HCT116 (cell line): ENCODE data around the gene RPTOR. TPM values are rescaled to one million over a fixed set of nuclear protein-coding genes. Genes with fewer than 3 reads are reported as not detected.

Experiments used
- ATAC-seq: fragments of 200-7000 bp; cut with Tn5 transposase; 2 replicates; pipeline ENCODE4 v1.9.1; 2020; ENCODE audit warnings: mild to moderate bottlenecking, moderate library complexity
- BruUV-seq: library from RNA; stranded (reverse); fragments of 400-500 nt; replicated peaks from 2 replicates; lab custom pipeline; 2021; lab: Mats Ljungman, UMichigan
- CTCF ChIA-PET: fragments of 300-600 bp; sonication (Branson Sonifier 250); formaldehyde crosslinking; loops from one replicate; lab custom pipeline; 2021; ENCODE audit warnings: antibody characterized with exemption; lab: Charles Lee
- POLR2A ChIA-PET: fragments of 300-600, 350-600 bp; sonication (Branson Sonifier 250); formaldehyde crosslinking; loops from one replicate; lab custom pipeline; 2021; ENCODE audit warnings: antibody characterized with exemption; lab: Charles Lee
- RAD21 ChIA-PET, 2 experiments: fragments of 300-600 bp; sonication (Branson Sonifier 250); formaldehyde crosslinking; loops; one replicate each; lab custom pipeline; 2023; ENCODE audit warnings: low total read pairs in 2 of 2; ENCODE audit not compliant: uncharacterized antibody in 2 of 2, unreplicated experiment in 2 of 2, low non-redundant PET in 1 of 2; lab: Charles Lee
- DNase-seq: peaks from one replicate; pipeline ENCODE4 v3.0.0-alpha.2; 2010; ENCODE audit warnings: low read depth, low spot score
- H2AFZ ChIP-seq: fragments of 200-600 bp; shearing (Covaris generic), sonication (generic); 2 replicates; pipeline ENCODE4 v1.6.1; 2017; ENCODE audit warnings: low read depth, mixed run types, mixed read lengths, antibody characterized with exemption, low read length; ENCODE audit not compliant: poor library complexity, severe bottlenecking
- H3K27ac ChIP-seq: 2 replicates; pipeline ENCODE4 v1.5.1; 2012; ENCODE audit warnings: low read depth, low read length
- H3K27me3 ChIP-seq: fragments of 200-600 bp; sonication (generic); 2 replicates; pipeline ENCODE4 v1.6.1; 2016; ENCODE audit warnings: mixed run types, low read length, mixed read lengths; ENCODE audit not compliant: insufficient read depth
- H3K36me3 ChIP-seq, 2 experiments: fragments of 200-500 bp in 1 of 2; fragments of 200-600 bp in 1 of 2; sonication (Bioruptor generic) in 1 of 2; sonication (generic) in 1 of 2; 2 replicates each; pipeline versions ENCODE4 v1.5.1 to v1.6.1; 2014 to 2016; ENCODE audit warnings: low read length in 2 of 2, inconsistent platforms in 1 of 2, mixed read lengths in 1 of 2, mixed run types in 1 of 2; ENCODE audit not compliant: insufficient read depth in 2 of 2, control insufficient read depth in 1 of 2
- H3K4me1 ChIP-seq, 2 experiments: fragments of 200-600 bp in 1 of 2; sonication (generic) in 1 of 2; 2 replicates each; pipeline versions ENCODE4 v1.5.1 to v1.6.1; 2012 to 2017; ENCODE audit warnings: low read length in 2 of 2, inconsistent platforms in 1 of 2, mild to moderate bottlenecking in 1 of 2, mixed read lengths in 1 of 2, mixed run types in 1 of 2, moderate library complexity in 1 of 2; ENCODE audit not compliant: insufficient read depth in 2 of 2, control insufficient read depth in 1 of 2
- H3K4me2 ChIP-seq: fragments of 200-600 bp; sonication (generic); 2 replicates; pipeline ENCODE4 v1.6.1; 2017; ENCODE audit warnings: mixed run types, low read length, mixed read lengths
- H3K4me3 ChIP-seq, 2 experiments: fragments of 200-600 bp in 1 of 2; sonication (generic) in 1 of 2; replicated peaks in 1 of 2; 2 replicates each; pipeline ENCODE4 v1.5.1; 2011 to 2016; ENCODE audit warnings: low read length in 2 of 2, control low read depth in 1 of 2, low read depth in 1 of 2, mild to moderate bottlenecking in 1 of 2, mixed read lengths in 1 of 2, mixed run types in 1 of 2
- H3K79me2 ChIP-seq: fragments of 200-600 bp; sonication (generic); 2 replicates; pipeline ENCODE4 v1.6.1; 2017; ENCODE audit warnings: mild to moderate bottlenecking, mixed run types, low read length, moderate library complexity, mixed read lengths; ENCODE audit not compliant: insufficient read depth
- H3K9ac ChIP-seq: fragments of 200-600 bp; sonication (generic); 2 replicates; pipeline ENCODE4 v1.6.1; 2016; ENCODE audit warnings: low read length, mixed read lengths
- H3K9me2 ChIP-seq: fragments of 200-600 bp; sonication (generic), shearing (Covaris generic); 2 replicates; pipeline ENCODE4 v1.6.1; 2017; ENCODE audit warnings: mixed run types, mild to moderate bottlenecking, moderate library complexity; ENCODE audit not compliant: insufficient read depth
- H3K9me3 ChIP-seq, 2 experiments: fragments of 200-500 bp in 1 of 2; fragments of 200-600 bp in 1 of 2; sonication (Bioruptor generic) in 1 of 2; sonication (generic) in 1 of 2; 2 replicates each; pipeline ENCODE4 v1.6.1; 2014 to 2017; ENCODE audit warnings: low read length in 2 of 2, mixed read lengths in 2 of 2, inconsistent platforms in 1 of 2, low read depth in 1 of 2, mild to moderate bottlenecking in 1 of 2, mixed run types in 1 of 2, moderate library complexity in 1 of 2; ENCODE audit not compliant: control insufficient read depth in 1 of 2, insufficient read depth in 1 of 2
- H4K20me1 ChIP-seq: fragments of 200-600 bp; sonication (generic), shearing (Covaris generic); 2 replicates; pipeline ENCODE4 v1.6.1; 2017; ENCODE audit warnings: mixed run types, mild to moderate bottlenecking, moderate library complexity; ENCODE audit not compliant: insufficient read depth
- CBX3 ChIP-seq: IDR thresholded peaks from 2 replicates; pipeline ENCODE4 v1.6.1; 2012; ENCODE audit warnings: low read depth
- CTCF ChIP-seq, 3 experiments: fragments of 200-600 bp in 1 of 3; sonication (generic) in 1 of 3; IDR thresholded peaks in 2 of 3; conservative IDR thresholded peaks in 1 of 3; 2 replicates each; pipeline ENCODE4 v1.5.1; 2012 to 2017; ENCODE audit warnings: low read depth in 2 of 3, low read length in 2 of 3, antibody characterized with exemption in 1 of 3, borderline replicate concordance in 1 of 3, control low read depth in 1 of 3, mild to moderate bottlenecking in 1 of 3, mixed read lengths in 1 of 3, mixed run types in 1 of 3, moderate library complexity in 1 of 3; ENCODE audit not compliant: insufficient read depth in 1 of 3
- ELF1 ChIP-seq: IDR thresholded peaks from 2 replicates; pipeline ENCODE4 v1.6.1; 2012; ENCODE audit warnings: low read depth, borderline replicate concordance
- JUND ChIP-seq: IDR thresholded peaks from 2 replicates; pipeline ENCODE4 v1.6.1; 2012
- POLR2AphosphoS5 ChIP-seq: IDR thresholded peaks from 2 replicates; pipeline ENCODE4 v1.6.1; 2011; ENCODE audit warnings: mild to moderate bottlenecking, low read depth, low read length, moderate library complexity
- SIN3A ChIP-seq: IDR thresholded peaks from 2 replicates; pipeline ENCODE4 v1.6.1; 2012; ENCODE audit warnings: low read depth
- SP1 ChIP-seq: IDR thresholded peaks from 2 replicates; pipeline ENCODE4 v1.6.1; 2012; ENCODE audit warnings: low read depth
- TCF7L2 ChIP-seq: IDR thresholded peaks from 2 replicates; pipeline ENCODE4 v1.7.0; 2011; ENCODE audit warnings: borderline replicate concordance, inconsistent platforms; ENCODE audit not compliant: insufficient read depth, insufficient read length; ENCODE audit errors: extremely low read depth
- YY1 ChIP-seq: IDR thresholded peaks from 2 replicates; pipeline ENCODE4 v1.6.1; 2011; ENCODE audit warnings: low read length, low read depth, moderate library complexity, mild to moderate bottlenecking; ENCODE audit not compliant: insufficient replicate concordance; ENCODE audit errors: extremely low read depth
- intact Hi-C: fragments of 100-400 bp; cut with micrococcal nuclease; formaldehyde crosslinking; loops from 2 replicates; pipeline ENCODE4 v1.10.0; 2022
- total RNA-seq: library from RNA; stranded (reverse); gene quantifications from one replicate; pipeline ENCODE4 v1.2.1, GENCODE V29; 2021; ENCODE audit not compliant: unreplicated experiment
- TF ChIP-seq, protein P1 (sequence below): IDR thresholded peaks from 2 replicates; pipeline ENCODE4 v1.6.1; 2011; ENCODE audit warnings: mild to moderate bottlenecking, low read length, moderate library complexity; ENCODE audit not compliant: insufficient replicate concordance; ENCODE audit errors: extremely low read depth
- TF ChIP-seq, protein P2 (sequence below): IDR thresholded peaks from 2 replicates; pipeline ENCODE4 v1.6.1; 2012

The RPTOR gene
- total RNA-seq, 1 experiment from 2014 or later: 69.5 TPM

GRCh38 chr17:80785477-80786178 lies 241.0 kb downstream of the RPTOR start:
- no peak overlapping the region for H3K4me3 ChIP-seq
- POLR2A ChIA-PET: no interaction called here

GRCh38 chr17:80786470-80786869 lies 241.8 kb downstream of the RPTOR start:
- RAD21 ChIA-PET: no interaction called here
- Histone ChIP-seq H3K36me3 (no peaks in the 10 kb centered on the region; a peak in 1 of 4 replicates), H3K4me2 (no peak overlapping the region), H3K4me1 (peaks cover 45 to 59% of the 10 kb centered on the region in 2 experiments), H3K79me2 (peaks cover 14% of the 10 kb centered on the region; the same call in 1 of the 2 replicates), H3K4me3 (no peak overlapping the region), H3K27me3 (no peaks in the 10 kb centered on the region), H3K9ac (no peak overlapping the region), H4K20me1 (no peaks in the 10 kb centered on the region), H3K27ac (no peak overlapping the region), H3K9me3 (peaks cover 0 to 8% of the 10 kb centered on the region in 2 experiments; a peak in 1 of 4 replicates), H2AFZ (no peak overlapping the region), H3K9me2 (no peaks in the 10 kb centered on the region)
- ATAC-seq: no peak
- intact Hi-C loops: no loop called here
- CTCF ChIA-PET: no interaction called here
- POLR2A ChIA-PET: no interaction called here
- no TSS peak for BruUV-seq
- TF ChIP-seq, protein P1, sequence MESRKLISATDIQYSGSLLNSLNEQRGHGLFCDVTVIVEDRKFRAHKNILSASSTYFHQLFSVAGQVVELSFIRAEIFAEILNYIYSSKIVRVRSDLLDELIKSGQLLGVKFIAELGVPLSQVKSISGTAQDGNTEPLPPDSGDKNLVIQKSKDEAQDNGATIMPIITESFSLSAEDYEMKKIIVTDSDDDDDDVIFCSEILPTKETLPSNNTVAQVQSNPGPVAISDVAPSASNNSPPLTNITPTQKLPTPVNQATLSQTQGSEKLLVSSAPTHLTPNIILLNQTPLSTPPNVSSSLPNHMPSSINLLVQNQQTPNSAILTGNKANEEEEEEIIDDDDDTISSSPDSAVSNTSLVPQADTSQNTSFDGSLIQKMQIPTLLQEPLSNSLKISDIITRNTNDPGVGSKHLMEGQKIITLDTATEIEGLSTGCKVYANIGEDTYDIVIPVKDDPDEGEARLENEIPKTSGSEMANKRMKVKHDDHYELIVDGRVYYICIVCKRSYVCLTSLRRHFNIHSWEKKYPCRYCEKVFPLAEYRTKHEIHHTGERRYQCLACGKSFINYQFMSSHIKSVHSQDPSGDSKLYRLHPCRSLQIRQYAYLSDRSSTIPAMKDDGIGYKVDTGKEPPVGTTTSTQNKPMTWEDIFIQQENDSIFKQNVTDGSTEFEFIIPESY: no peak
- TF ChIP-seq CBX3 (no peak), TCF7L2 (no peak), CTCF (IDR thresholded peaks at IDR 0.05 in 2 of 3, conservative IDR thresholded peaks at IDR 0.05 in 1 of 3; ENCODE audit: borderline replicate concordance in 1 of 3, insufficient read depth in 1 of 3, low read depth in 2 of 3, low read length in 2 of 3) (no peak), POLR2AphosphoS5 (no peak), SIN3A (no peak), ELF1 (no peak)
- TF ChIP-seq, protein P2, sequence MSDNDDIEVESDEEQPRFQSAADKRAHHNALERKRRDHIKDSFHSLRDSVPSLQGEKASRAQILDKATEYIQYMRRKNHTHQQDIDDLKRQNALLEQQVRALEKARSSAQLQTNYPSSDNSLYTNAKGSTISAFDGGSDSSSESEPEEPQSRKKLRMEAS: no peak
- no peak for DNase-seq

More at GRCh38 chr17:80785477-80786178, 241.0 kb downstream of the RPTOR start:
- intact Hi-C loops: no loop called here
- Histone ChIP-seq H3K4me2 (no peak overlapping the region), H3K79me2 (peaks cover 14% of the 10 kb centered on the region; the same call in 1 of the 2 replicates), H3K27me3 (no peaks in the 10 kb centered on the region), H3K9ac (no peak overlapping the region), H3K27ac (no peak overlapping the region), H3K9me3 (peaks cover 0 to 8% of the 10 kb centered on the region in 2 experiments; a peak in 1 of 4 replicates), H3K4me1 (peaks cover 37 to 53% of the 10 kb centered on the region in 2 experiments), H3K9me2 (no peaks in the 10 kb centered on the region), H4K20me1 (no peaks in the 10 kb centered on the region), H3K36me3 (no peaks in the 10 kb centered on the region; a peak in 1 of 4 replicates), H2AFZ (no peak overlapping the region)
- RAD21 ChIA-PET: no interaction called here
- TF ChIP-seq YY1 (no peak), TCF7L2 (no peak), JUND (no peak), SP1 (no peak)
- ATAC-seq (no peak), DNase-seq (no peak)
- BruUV-seq: no TSS peak
- CTCF ChIA-PET: no interaction called here
